Trophoblast cell (in vitro differentiated cells and primary cell): ENCODE results near the gene E4F1.

Source experiments
- DNase-seq, 2 donors: peaks; one replicate each; pipeline ENCODE4 v3.0.0-alpha.2; 2016
- H2AFZ ChIP-seq: 2 replicates; pipeline ENCODE4 v1.6.1; 2013; ENCODE audit warnings: low read length, moderate library complexity, mild to moderate bottlenecking; ENCODE audit not compliant: insufficient read depth, poor library complexity
- H2AK5ac ChIP-seq: 2 replicates; pipeline ENCODE4 v1.6.1; 2013; ENCODE audit warnings: mild to moderate bottlenecking, low read length
- H2BK120ac ChIP-seq: 2 replicates; pipeline ENCODE4 v1.6.1; 2013; ENCODE audit warnings: low read length, mild to moderate bottlenecking, moderate library complexity; ENCODE audit not compliant: insufficient read depth, poor library complexity
- H2BK12ac ChIP-seq: 2 replicates; pipeline ENCODE4 v1.6.1; 2013; ENCODE audit warnings: mild to moderate bottlenecking, low read length, moderate library complexity
- H2BK5ac ChIP-seq: 2 replicates; pipeline ENCODE4 v1.6.1; 2013; ENCODE audit warnings: low read length, low read depth, moderate library complexity, mild to moderate bottlenecking; ENCODE audit not compliant: poor library complexity
- H3K14ac ChIP-seq: 2 replicates; pipeline ENCODE4 v1.6.1; 2013; ENCODE audit warnings: mild to moderate bottlenecking, low read length
- H3K18ac ChIP-seq: 2 replicates; pipeline ENCODE4 v1.6.1; 2013; ENCODE audit warnings: mild to moderate bottlenecking, low read length
- H3K23ac ChIP-seq: 2 replicates; pipeline ENCODE4 v1.6.1; 2013; ENCODE audit warnings: low read length
- H3K27ac ChIP-seq: 2 replicates; pipeline ENCODE4 v1.5.1; 2013; ENCODE audit warnings: low read depth, mild to moderate bottlenecking, inconsistent platforms, low read length, moderate library complexity
- H3K27me3 ChIP-seq: 2 replicates; pipeline ENCODE4 v1.6.1; 2013; ENCODE audit warnings: inconsistent platforms, mild to moderate bottlenecking, low read length, moderate library complexity; ENCODE audit not compliant: insufficient read depth
- H3K36me3 ChIP-seq, 2 experiments: 1 replicate in 1 of 2; 2 replicates in 1 of 2; pipeline ENCODE4 v1.6.1; 2013; ENCODE audit warnings: low read length in 2 of 2, mild to moderate bottlenecking in 2 of 2, moderate library complexity in 1 of 2; ENCODE audit not compliant: insufficient read depth in 2 of 2, control insufficient read depth in 1 of 2
- H3K4ac ChIP-seq: 2 replicates; pipeline ENCODE4 v1.6.1; 2013; ENCODE audit warnings: low read depth, mild to moderate bottlenecking, low read length, moderate library complexity
- H3K4me1 ChIP-seq, 2 experiments: 1 replicate in 1 of 2; 2 replicates in 1 of 2; pipeline ENCODE4 v1.6.1; 2013; ENCODE audit warnings: low read length in 2 of 2, mild to moderate bottlenecking in 2 of 2, moderate library complexity in 1 of 2; ENCODE audit not compliant: insufficient read depth in 2 of 2, control insufficient read depth in 1 of 2
- H3K4me2 ChIP-seq: 2 replicates; pipeline ENCODE4 v1.6.1; 2013; ENCODE audit warnings: inconsistent platforms, mild to moderate bottlenecking, low read length, moderate library complexity
- H3K4me3 ChIP-seq: 2 replicates; pipeline ENCODE4 v1.5.1; 2013; ENCODE audit warnings: mild to moderate bottlenecking, low read depth, low read length, inconsistent platforms
- H3K79me1 ChIP-seq: one replicate; pipeline ENCODE4 v1.6.1; 2013; ENCODE audit warnings: low read length
- H3K79me2 ChIP-seq: 2 replicates; pipeline ENCODE4 v1.6.1; 2013; ENCODE audit warnings: low read length, mild to moderate bottlenecking; ENCODE audit not compliant: control insufficient read depth, insufficient read depth, poor library complexity
- H3K9ac ChIP-seq: 2 replicates; pipeline ENCODE4 v1.6.1; 2013; ENCODE audit warnings: mild to moderate bottlenecking, low read length
- H3K9me3 ChIP-seq: 2 replicates; pipeline ENCODE4 v1.6.1; 2013; ENCODE audit warnings: low read depth, mild to moderate bottlenecking, control low read depth, inconsistent platforms, low read length; ENCODE audit not compliant: insufficient read depth
- H4K12ac ChIP-seq: 2 replicates; pipeline ENCODE4 v1.6.1; 2013; ENCODE audit warnings: low read depth, mild to moderate bottlenecking, low read length, moderate library complexity
- H4K8ac ChIP-seq: 2 replicates; pipeline ENCODE4 v1.6.1; 2013; ENCODE audit warnings: low read depth, mild to moderate bottlenecking, low read length, moderate library complexity
- H4K91ac ChIP-seq: one replicate; pipeline ENCODE4 v1.6.1; 2013; ENCODE audit warnings: low read depth, mild to moderate bottlenecking, low read length, moderate library complexity
- WGBS: extraction: QIAGEN DNeasy Blood & Tissue Kit; methylation state at CpG from one replicate; pipeline ENCODE4 v1.1.7; 2013; ENCODE audit warnings: missing lambda C conversion rate; ENCODE audit not compliant: insufficient read length, insufficient coverage; ENCODE audit errors: extremely low coverage; 5-methylcytosine and 5-hydroxymethylcytosine counted together

Gene E4F1

GRCh38 chr16:2233046-2233775 is 9.8 kb downstream of the E4F1 start:
- H3K27me3 ChIP-seq, result peaks cover 18% of the 10 kb centered on the region
- no peak overlapping the region for H3K14ac ChIP-seq
- no peak overlapping the region for H3K27ac ChIP-seq
- no peaks in the 10 kb centered on the region for H3K79me1 ChIP-seq
- peaks cover 69 to 75% of the 10 kb centered on the region in 2 experiments for H3K36me3 ChIP-seq
- no peak overlapping the region for H3K4me2 ChIP-seq
- H3K18ac ChIP-seq, result no peak overlapping the region
- no peak overlapping the region for H4K91ac ChIP-seq
- peaks cover 13 to 17% of the 10 kb centered on the region in 2 experiments for H3K4me1 ChIP-seq
- H2BK5ac ChIP-seq, result no peak overlapping the region
- DNase-seq, result no peak
- no peak overlapping the region for H3K4ac ChIP-seq
- no peak overlapping the region for H2AFZ ChIP-seq
- no peak overlapping the region for H4K8ac ChIP-seq
- peaks cover 5% of the 10 kb centered on the region for H3K9me3 ChIP-seq
- H2BK120ac ChIP-seq, result no peak overlapping the region
- H2AK5ac ChIP-seq, result no peak overlapping the region
- H3K4me3 ChIP-seq, result no peak overlapping the region
- no peak overlapping the region for H3K23ac ChIP-seq
- whole genome bisulfite sequencing, result no CpG with 5 or more reads among the region's 28 CpGs
- H3K79me2 ChIP-seq, result no peaks in the 10 kb centered on the region
- no peak overlapping the region for H4K12ac ChIP-seq
- no peak overlapping the region for H2BK12ac ChIP-seq
- no peak overlapping the region for H3K9ac ChIP-seq

- Histone ChIP-seq H3K79me1 (no peaks in the 10 kb centered on the region), H2AK5ac (no peak overlapping the region), H3K14ac (no peak overlapping the region), H3K18ac (no peak overlapping the region), H3K23ac (no peak overlapping the region), H4K91ac (no peak overlapping the region), H3K36me3 (peaks cover 60 to 66% of the 10 kb centered on the region in 2 experiments), H4K8ac (no peak overlapping the region), H3K27ac (no peak overlapping the region), H3K27me3 (peaks cover 21% of the 10 kb centered on the region), H3K9ac (no peak overlapping the region), H3K4me3 (no peak overlapping the region), H2BK12ac (no peak overlapping the region), H2AFZ (no peak overlapping the region), H4K12ac (no peak overlapping the region), H2BK120ac (no peak overlapping the region), H3K79me2 (no peaks in the 10 kb centered on the region), H3K4ac (no peak overlapping the region), H3K4me1 (peaks cover 13 to 17% of the 10 kb centered on the region in 2 experiments), H3K4me2 (no peak overlapping the region), H3K9me3 (peaks cover 5% of the 10 kb centered on the region), H2BK5ac (no peak overlapping the region)
- DNase-seq, result no peak
- WGBS, result no CpG with 5 or more reads among the region's 51 CpGs
Measured at GRCh38 chr16:2233872-2234812, 10.8 kb downstream of the E4F1 start.

GRCh38 chr16:2234813-2235170 is 11.4 kb downstream of the E4F1 start:
- peaks cover 58 to 64% of the 10 kb centered on the region in 2 experiments for H3K36me3 ChIP-seq
- H3K27ac ChIP-seq, result no peak overlapping the region
- DNase-seq, result no peak
- H2BK120ac ChIP-seq, result no peak overlapping the region
- H3K4ac ChIP-seq, result no peak overlapping the region
- H2BK5ac ChIP-seq, result no peak overlapping the region
- no peak overlapping the region for H3K9ac ChIP-seq
- peaks cover 21% of the 10 kb centered on the region for H3K27me3 ChIP-seq
- no peaks in the 10 kb centered on the region for H3K79me2 ChIP-seq
- H3K4me1 ChIP-seq, result peaks cover 13 to 17% of the 10 kb centered on the region in 2 experiments
- H4K8ac ChIP-seq, result no peak overlapping the region
- no peak overlapping the region for H4K12ac ChIP-seq
- WGBS, result no CpG with 5 or more reads among the region's 18 CpGs
- no peak overlapping the region for H3K18ac ChIP-seq
- no peak overlapping the region for H3K23ac ChIP-seq
- H3K4me3 ChIP-seq, result no peak overlapping the region
- peaks cover 5% of the 10 kb centered on the region for H3K9me3 ChIP-seq
- H3K4me2 ChIP-seq, result no peak overlapping the region
- H4K91ac ChIP-seq, result no peak overlapping the region
- no peaks in the 10 kb centered on the region for H3K79me1 ChIP-seq
- H2AK5ac ChIP-seq, result no peak overlapping the region
- H3K14ac ChIP-seq, result no peak overlapping the region
- H2AFZ ChIP-seq, result no peak overlapping the region
- no peak overlapping the region for H2BK12ac ChIP-seq

- no peak overlapping the region for H3K9ac ChIP-seq
- H3K23ac ChIP-seq, result no peak overlapping the region
- no peak overlapping the region for H2AK5ac ChIP-seq
- no peak for DNase-seq
- peaks cover 56 to 62% of the 10 kb centered on the region in 2 experiments for H3K36me3 ChIP-seq
- no peak overlapping the region for H4K8ac ChIP-seq
- no peak overlapping the region for H4K91ac ChIP-seq
- H3K27ac ChIP-seq, result no peak overlapping the region
- peaks cover 13 to 17% of the 10 kb centered on the region in 2 experiments for H3K4me1 ChIP-seq
- H2BK120ac ChIP-seq, result no peak overlapping the region
- H3K79me2 ChIP-seq, result no peaks in the 10 kb centered on the region
- no peaks in the 10 kb centered on the region for H3K79me1 ChIP-seq
- H3K4ac ChIP-seq, result no peak overlapping the region
- H3K4me3 ChIP-seq, result no peak overlapping the region
- whole genome bisulfite sequencing, result no CpG with 5 or more reads among the region's 28 CpGs
- H3K9me3 ChIP-seq, result peaks cover 5% of the 10 kb centered on the region
- no peak overlapping the region for H3K18ac ChIP-seq
- peaks cover 21% of the 10 kb centered on the region for H3K27me3 ChIP-seq
- H2BK5ac ChIP-seq, result no peak overlapping the region
- H3K4me2 ChIP-seq, result no peak overlapping the region
- no peak overlapping the region for H2BK12ac ChIP-seq
- no peak overlapping the region for H2AFZ ChIP-seq
- no peak overlapping the region for H4K12ac ChIP-seq
- H3K14ac ChIP-seq, result no peak overlapping the region
Measured at GRCh38 chr16:2235234-2235651, 11.9 kb downstream of the E4F1 start.
